Lung (tissue), 12 donors: ENCODE data around the gene BCAS3. TPM values are rescaled to one million over a fixed set of nuclear protein-coding genes. Genes with fewer than 3 reads are reported as not detected.

Source experiments
- ATAC-seq: fragments of 200-7000 bp; cut with Tn5 transposase; one replicate; pipeline ENCODE4 v1.9.1; 2020; ENCODE audit warnings: moderate number of reproducible peaks; ENCODE audit not compliant: insufficient read depth, low FRiP score
- DNase-seq, 3 donors: peaks; one replicate each; pipeline ENCODE4 v3.0.0-alpha.2; 2013 to 2017
- H3K27ac ChIP-seq, 2 donors: one replicate each; pipeline ENCODE4 v1.5.1; 2013; ENCODE audit warnings: mild to moderate bottlenecking in 2 of 2, moderate library complexity in 2 of 2, control low read depth in 1 of 2, inconsistent platforms in 1 of 2, low read depth in 1 of 2, low read length in 1 of 2
- H3K27me3 ChIP-seq, 3 donors: one replicate each; pipeline ENCODE4 v1.5.1; 2013; ENCODE audit warnings: low read length in 2 of 3; ENCODE audit not compliant: control insufficient read depth in 3 of 3, insufficient read depth in 3 of 3
- H3K36me3 ChIP-seq, 4 donors: one replicate each; pipeline ENCODE4 v1.5.1; 2013; ENCODE audit warnings: low read length in 4 of 4, mild to moderate bottlenecking in 1 of 4, moderate library complexity in 1 of 4; ENCODE audit not compliant: control insufficient read depth in 4 of 4, insufficient read depth in 4 of 4
- H3K4me1 ChIP-seq, 5 donors: one replicate each; pipeline ENCODE4 v1.5.1; 2013; ENCODE audit warnings: low read length in 5 of 5, mild to moderate bottlenecking in 2 of 5, moderate library complexity in 1 of 5; ENCODE audit not compliant: control insufficient read depth in 5 of 5, insufficient read depth in 5 of 5
- H3K4me3 ChIP-seq: one replicate; pipeline ENCODE4 v1.5.1; 2013; ENCODE audit warnings: mild to moderate bottlenecking, control low read depth, moderate library complexity
- H3K9ac ChIP-seq, 2 donors: one replicate each; pipeline ENCODE4 v1.5.1; 2013; ENCODE audit warnings: low read length in 2 of 2, control low read depth in 1 of 2; ENCODE audit not compliant: insufficient read depth in 1 of 2
- H3K9me3 ChIP-seq, 4 donors: one replicate each; pipeline ENCODE4 v1.5.1; 2013; ENCODE audit warnings: low read length in 3 of 4, mild to moderate bottlenecking in 1 of 4, moderate library complexity in 1 of 4; ENCODE audit not compliant: control insufficient read depth in 4 of 4, insufficient read depth in 3 of 4
- WGBS, 2 donors: extraction: QIAGEN DNeasy Blood & Tissue Kit; methylation state at CpG; one replicate each; pipeline ENCODE4 v1.1.7; 2013; 5-methylcytosine and 5-hydroxymethylcytosine counted together
- polyA plus RNA-seq, 2 donors: library from polyadenylated mRNA; stranded (reverse); fragments of 200-250 nt; gene quantifications; one replicate each; pipeline ENCODE4 v1.2.1, GENCODE V29; 2013
- total RNA-seq, 2 donors: library from RNA; depleted of rRNA in 1 of 2; stranded (reverse); fragments of >200 nt in 1 of 2; gene quantifications; one replicate each; pipeline ENCODE4 v1.2.1, GENCODE V29; 2014 to 2021
- TF ChIP-seq, protein P1 (sequence below): IDR thresholded peaks from 2 replicates; pipeline ENCODE4 v1.5.1; 2012; ENCODE audit warnings: mild to moderate bottlenecking; ENCODE audit errors: control extremely low read depth, extremely low read depth
- donor health status: control.
- donor health status: control.
- donor health status: Bipolar disorder and iron deficiency.
- donor health status: healthy.
- donor health status: DM: yes; HTN: yes; CAD: no.

Gene BCAS3
- total and polyA plus RNA-seq, 4 donors: 4.0 to 101 (median 20.3) TPM

- DNase-seq (peak in 2 of 3 donors; percentile 40 to 42), ATAC-seq (no peak)
- TF ChIP-seq, protein P1, sequence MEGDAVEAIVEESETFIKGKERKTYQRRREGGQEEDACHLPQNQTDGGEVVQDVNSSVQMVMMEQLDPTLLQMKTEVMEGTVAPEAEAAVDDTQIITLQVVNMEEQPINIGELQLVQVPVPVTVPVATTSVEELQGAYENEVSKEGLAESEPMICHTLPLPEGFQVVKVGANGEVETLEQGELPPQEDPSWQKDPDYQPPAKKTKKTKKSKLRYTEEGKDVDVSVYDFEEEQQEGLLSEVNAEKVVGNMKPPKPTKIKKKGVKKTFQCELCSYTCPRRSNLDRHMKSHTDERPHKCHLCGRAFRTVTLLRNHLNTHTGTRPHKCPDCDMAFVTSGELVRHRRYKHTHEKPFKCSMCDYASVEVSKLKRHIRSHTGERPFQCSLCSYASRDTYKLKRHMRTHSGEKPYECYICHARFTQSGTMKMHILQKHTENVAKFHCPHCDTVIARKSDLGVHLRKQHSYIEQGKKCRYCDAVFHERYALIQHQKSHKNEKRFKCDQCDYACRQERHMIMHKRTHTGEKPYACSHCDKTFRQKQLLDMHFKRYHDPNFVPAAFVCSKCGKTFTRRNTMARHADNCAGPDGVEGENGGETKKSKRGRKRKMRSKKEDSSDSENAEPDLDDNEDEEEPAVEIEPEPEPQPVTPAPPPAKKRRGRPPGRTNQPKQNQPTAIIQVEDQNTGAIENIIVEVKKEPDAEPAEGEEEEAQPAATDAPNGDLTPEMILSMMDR: no peak
- Histone ChIP-seq H3K27ac (peak overlapping the region in 1 of 2 donors; percentile 46), H3K4me3 (no peak overlapping the region), H3K36me3 (peaks cover 0 to 17% (median 1%) of the 10 kb centered on the region in 4 donors), H3K27me3 (peaks cover 0 to 20% (median 0%) of the 10 kb centered on the region in 3 donors), H3K4me1 (peaks cover 0 to 43% (median 8%) of the 10 kb centered on the region in 5 donors), H3K9ac (peak overlapping the region in 1 of 2 donors; percentile 79), H3K9me3 (peaks cover 0 to 2% (median 0%) of the 10 kb centered on the region in 4 donors)
- 82 to 89% methylated on average over 7 of the region's 7 CpGs for WGBS, 2 donors
Measured at GRCh38 chr17:61393904-61394629, 716.4 kb downstream of the BCAS3 start.

DNA sequence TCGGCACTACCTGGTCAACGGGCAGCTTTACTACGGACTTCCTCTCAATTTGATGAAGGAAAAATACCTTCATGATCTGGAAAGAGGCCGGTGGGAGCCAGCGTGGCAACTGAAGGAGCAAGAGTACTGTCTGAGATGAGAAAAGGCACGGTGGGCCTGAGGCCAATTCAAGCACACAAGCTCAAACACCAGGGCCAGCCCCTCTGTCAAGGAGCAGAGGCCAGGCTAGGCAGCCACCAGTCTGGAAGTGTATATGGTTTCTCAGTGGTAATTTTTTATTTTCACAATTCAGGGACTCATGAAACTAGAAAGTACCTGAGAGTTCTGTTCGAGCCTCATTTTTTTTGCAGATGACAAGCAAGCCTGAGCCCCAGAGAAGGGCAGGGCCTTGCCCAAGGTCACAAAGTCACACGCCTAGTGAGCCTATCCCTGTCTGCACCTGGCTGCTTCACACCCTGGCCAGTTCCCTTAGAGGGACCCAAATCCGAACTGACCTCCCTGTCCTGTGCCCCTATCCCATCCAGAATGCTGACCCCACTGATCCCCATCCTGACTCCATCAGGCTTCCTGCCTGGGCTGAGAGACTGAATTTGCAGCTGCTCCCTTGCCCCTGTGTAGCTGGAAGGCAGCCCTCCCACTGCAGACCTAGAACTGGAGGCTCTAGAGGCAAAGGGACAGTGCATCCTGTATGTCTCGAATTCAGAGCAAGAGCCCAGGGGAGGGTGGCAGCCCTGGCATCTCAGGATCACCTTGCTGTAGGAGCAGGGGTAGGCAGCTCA is 717.2 kb downstream of the BCAS3 start:
- peaks cover 0 to 17% (median 1%) of the 10 kb centered on the region in 4 donors for H3K36me3 ChIP-seq
- 75 to 81% methylated on average over 10 of the region's 10 CpGs for WGBS, 2 donors
- H3K9me3 ChIP-seq: peaks cover 0 to 2% (median 0%) of the 10 kb centered on the region in 4 donors
- peak overlapping the region in 1 of 2 donors; percentile 93 for H3K27ac ChIP-seq
- TF ChIP-seq, protein P1: no peak
- peaks cover 0 to 20% (median 0%) of the 10 kb centered on the region in 3 donors for H3K27me3 ChIP-seq
- DNase-seq (peak in 2 of 3 donors; percentile 44 to 63), ATAC-seq (no peak)
- H3K9ac ChIP-seq: peak overlapping the region in 1 of 2 donors; percentile 79
- peaks cover 0 to 37% (median 8%) of the 10 kb centered on the region in 5 donors for H3K4me1 ChIP-seq
- H3K4me3 ChIP-seq: no peak overlapping the region

DNA sequence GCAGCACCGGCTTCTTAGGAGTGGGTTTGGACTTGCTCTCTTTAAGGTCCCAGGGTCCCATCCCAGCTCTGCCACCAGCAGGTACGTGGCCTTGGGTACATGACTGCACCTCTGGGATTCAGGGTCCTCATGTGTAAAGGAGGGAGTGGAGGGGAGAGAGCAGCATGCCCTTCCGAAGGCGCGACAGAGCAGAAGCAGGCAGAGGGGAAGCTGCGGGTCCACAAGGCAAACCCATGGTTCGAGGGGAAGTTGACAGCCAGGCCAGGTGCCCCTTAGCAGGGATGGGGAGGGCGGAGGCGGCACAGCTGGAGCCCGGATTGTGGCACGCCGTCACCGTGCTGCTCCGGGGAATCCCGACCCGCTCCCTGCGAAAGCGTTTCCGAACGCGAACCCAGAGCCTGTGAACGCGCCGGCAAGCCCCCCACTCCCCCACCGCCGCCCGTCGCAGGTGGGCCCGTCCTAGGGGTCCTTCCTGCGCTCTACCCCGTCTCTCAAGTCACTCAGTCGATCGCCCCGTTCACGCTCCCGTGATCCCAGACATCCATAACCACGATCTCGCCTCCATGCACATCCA is 717.8 kb downstream of the BCAS3 start:
- Histone ChIP-seq H3K9me3 (peaks cover 0 to 2% (median 0%) of the 10 kb centered on the region in 4 donors), H3K4me3 (peak overlapping the region; percentile 33), H3K4me1 (peaks cover 0 to 30% (median 8%) of the 10 kb centered on the region in 5 donors), H3K9ac (peak overlapping the region in 1 of 2 donors; percentile 79), H3K36me3 (peaks cover 0 to 17% (median 1%) of the 10 kb centered on the region in 4 donors), H3K27me3 (peaks cover 0 to 20% (median 0%) of the 10 kb centered on the region in 3 donors), H3K27ac (peak overlapping the region in 1 of 2 donors; percentile 93)
- peak; percentile 35 to 50 (median 37) for DNase-seq
- TF ChIP-seq, protein P1: no peak
- 44 to 53% methylated on average over 24 to 38 of the region's 38 CpGs for WGBS, 2 donors
- ATAC-seq: no peak
